ENCODE measurements around the gene MAMDC2. TPM values are rescaled to one million over a fixed set of nuclear protein-coding genes. Genes with fewer than 3 reads are reported as not detected.

The MAMDC2 gene
- total and polyA plus RNA-seq, 2 of the 8 experiments (the other 6 are each of a cell fraction or from before 2014, with no cell fraction given), result 6.1 to 15.4 TPM

- Histone ChIP-seq H4K5ac (ENCODE audit: insufficient read length, low read depth, low read length) (no peak overlapping the region), H2BK120ac (replicated peaks; ENCODE audit: low read depth, low read length) (no peak overlapping the region), H3K36me3 (ENCODE audit: control insufficient read depth in 2 of 4, insufficient read depth in 4 of 4, low read length in 3 of 4) (no peaks in the 10 kb centered on the region), H3K27ac (ENCODE audit: low read depth, low read length) (no peak overlapping the region), H3K4me2 (ENCODE audit: insufficient read depth in 1 of 2, low read depth in 2 of 2, low read length in 2 of 2) (no peak overlapping the region), H3K4me3 (ENCODE audit: extremely low read depth in 1 of 4, insufficient read depth in 2 of 4, low read depth in 3 of 4, low read length in 4 of 4) (no peak overlapping the region), H3K9ac (replicated peaks in 1 of 4; ENCODE audit: extremely low read depth in 1 of 4, low read depth in 3 of 4, low read length in 3 of 4) (no peak overlapping the region), H3K14ac (ENCODE audit: insufficient read length) (no peak overlapping the region), H3K27me3 (replicated peaks in 1 of 4; ENCODE audit: control insufficient read depth in 3 of 4, extremely low read depth in 1 of 4, insufficient read depth in 3 of 4, low read length in 3 of 4) (no peaks in the 10 kb centered on the region), H2BK15ac (ENCODE audit: low read length) (no peak overlapping the region), H3K9me3 (ENCODE audit: insufficient read depth in 2 of 2, low read depth in 1 of 2, low read length in 1 of 2) (no peaks in the 10 kb centered on the region), H4K20me1 (replicated peaks in 1 of 2; ENCODE audit: control insufficient read depth in 1 of 2, insufficient read depth in 2 of 2, low read length in 2 of 2) (no peaks in the 10 kb centered on the region), H3K18ac (ENCODE audit: extremely low read depth, low read length) (no peak overlapping the region), H4K91ac (replicated peaks; ENCODE audit: insufficient read length, low read length) (no peak overlapping the region), H2BK5ac (ENCODE audit: low read depth, low read length) (no peak overlapping the region), H2AK5ac (ENCODE audit: low read depth, low read length) (no peak overlapping the region), H2AFZ (ENCODE audit: low read length) (no peak overlapping the region), H3K56ac (replicated peaks; ENCODE audit: insufficient read length, low read depth, low read length) (no peak overlapping the region), H3K4me1 (replicated peaks in 1 of 4; ENCODE audit: control insufficient read depth in 3 of 4, insufficient read depth in 4 of 4, low read length in 3 of 4) (peaks cover 0 to under 1% (median 0%) of the 10 kb centered on the region in 4 experiments; a peak in 3 of 7 replicates), H3K4ac (replicated peaks; ENCODE audit: insufficient read length, low read depth, low read length) (no peak overlapping the region), H2BK12ac (ENCODE audit: low read depth, low read length) (no peak overlapping the region), H3K23ac (ENCODE audit: insufficient read length) (no peak overlapping the region), H4K8ac (ENCODE audit: extremely low read depth, insufficient read depth, low read length) (no peak overlapping the region), H2BK20ac (ENCODE audit: low read length) (no peak overlapping the region), H3K79me1 (ENCODE audit: low read depth, low read length) (no peaks in the 10 kb centered on the region), H3K23me2 (ENCODE audit: low read depth, low read length) (no peaks in the 10 kb centered on the region), H3K79me2 (ENCODE audit: control insufficient read depth in 1 of 2, insufficient read depth in 2 of 2, low read length in 2 of 2) (no peaks in the 10 kb centered on the region)
- 93% methylated on average over 4 of the region's 4 CpGs; no CpG with 5 or more reads in 1 of the 2 experiments for WGBS, 2 experiments (ENCODE audit: extremely low coverage in 1 of 2, insufficient coverage in 1 of 2, insufficient read length in 1 of 2, insufficient replicate concordance in 2 of 2, low coverage in 1 of 2, low lambda C conversion rate in 2 of 2, missing lambda C conversion rate in 1 of 2)
- CTCF ChIA-PET (ENCODE audit: partially characterized antibody), result interaction anchor here (1.2 to 3.0 kb wide), 3 partner anchors 46 to 102 kb away, joined by 3 to 15 read pairs (median 4); no protein-coding TSS in a partner anchor
- no peak for DNase-seq (ENCODE audit: low read depth in 1 of 2, low spot score in 2 of 2)
- POLR2A ChIA-PET (ENCODE audit: partially characterized antibody), result interaction anchor here (1.4 kb wide), 1 partner anchor 11 kb away, joined by 3 read pairs; no protein-coding TSS in a partner anchor
- FAIRE-seq, result no peak
Measured at GRCh38 chr9:70066418-70066817, 22.8 kb downstream of the MAMDC2 start.

Data from H1 (cell line).